Neural progenitor cell (in vitro differentiated cells): ENCODE results near the gene NXN.

Experiments
- EZH2 ChIP-seq: fragments of 200-600 bp; sonication (generic); IDR thresholded peaks from 2 replicates; pipeline ENCODE4 v1.6.1; 2017; ENCODE audit warnings: antibody characterized with exemption, mild to moderate bottlenecking, moderate library complexity
- EZH2phosphoT487 ChIP-seq: fragments of 200-600 bp; sonication (generic); IDR thresholded peaks from 2 replicates; pipeline ENCODE4 v1.6.1; 2017; ENCODE audit warnings: antibody characterized with exemption
- TF ChIP-seq, protein P1 (sequence below): fragments of 200-600 bp; sonication (generic); IDR thresholded peaks from 2 replicates; pipeline ENCODE4 v1.5.1; 2017; ENCODE audit warnings: antibody characterized with exemption, mild to moderate bottlenecking

DNA sequence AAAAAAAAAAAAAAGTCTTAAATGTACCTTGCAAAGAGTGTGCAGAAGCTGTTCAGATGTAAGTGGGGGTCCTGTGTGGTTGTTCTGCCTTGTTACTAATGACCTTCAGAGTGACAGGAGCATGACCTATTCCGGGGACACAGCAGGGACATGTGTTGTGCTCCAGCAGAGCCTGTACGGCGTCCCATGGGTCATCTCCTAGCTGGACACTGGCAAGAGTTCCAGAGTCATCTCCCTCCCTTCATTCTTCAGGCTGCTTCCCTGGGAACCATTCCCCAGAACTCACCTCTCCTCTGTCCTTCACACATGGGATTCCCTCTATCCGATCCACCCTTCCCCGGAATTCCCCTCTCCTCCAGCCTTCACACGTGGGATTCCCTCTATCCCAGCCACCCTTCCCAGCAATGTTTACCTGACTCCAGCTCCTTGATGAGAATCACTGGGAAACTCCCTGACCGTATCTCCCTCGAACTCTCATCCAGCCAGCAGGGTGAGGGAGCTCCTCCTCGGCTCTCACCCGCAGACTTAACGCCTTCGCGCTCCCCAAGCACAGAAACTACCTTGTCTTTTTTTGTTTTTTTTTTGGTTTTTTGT lies 111.6 kb downstream of the NXN start:
- TF ChIP-seq, protein P1, sequence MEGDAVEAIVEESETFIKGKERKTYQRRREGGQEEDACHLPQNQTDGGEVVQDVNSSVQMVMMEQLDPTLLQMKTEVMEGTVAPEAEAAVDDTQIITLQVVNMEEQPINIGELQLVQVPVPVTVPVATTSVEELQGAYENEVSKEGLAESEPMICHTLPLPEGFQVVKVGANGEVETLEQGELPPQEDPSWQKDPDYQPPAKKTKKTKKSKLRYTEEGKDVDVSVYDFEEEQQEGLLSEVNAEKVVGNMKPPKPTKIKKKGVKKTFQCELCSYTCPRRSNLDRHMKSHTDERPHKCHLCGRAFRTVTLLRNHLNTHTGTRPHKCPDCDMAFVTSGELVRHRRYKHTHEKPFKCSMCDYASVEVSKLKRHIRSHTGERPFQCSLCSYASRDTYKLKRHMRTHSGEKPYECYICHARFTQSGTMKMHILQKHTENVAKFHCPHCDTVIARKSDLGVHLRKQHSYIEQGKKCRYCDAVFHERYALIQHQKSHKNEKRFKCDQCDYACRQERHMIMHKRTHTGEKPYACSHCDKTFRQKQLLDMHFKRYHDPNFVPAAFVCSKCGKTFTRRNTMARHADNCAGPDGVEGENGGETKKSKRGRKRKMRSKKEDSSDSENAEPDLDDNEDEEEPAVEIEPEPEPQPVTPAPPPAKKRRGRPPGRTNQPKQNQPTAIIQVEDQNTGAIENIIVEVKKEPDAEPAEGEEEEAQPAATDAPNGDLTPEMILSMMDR, result no peak
- no peak for TF ChIP-seq EZH2phosphoT487
- TF ChIP-seq EZH2, result no peak
